COLO668 (cell line): Measurements from ENCODE around the gene HSBP1L1.

Experiments
- DNase-seq: peaks from one replicate; lab custom pipeline; 2025; ENCODE audit not compliant: unreplicated experiment; lab: John Stamatoyannopoulos, UW

Gene HSBP1L1

GRCh38 chr18:79960161-79960801 is 4.2 kb upstream of the HSBP1L1 start:
- DNase-seq, result peak; percentile 36

GRCh38 chr18:79960921-79961526 is 3.4 kb upstream of the HSBP1L1 start:
- DNase-seq, result no peak

GRCh38 chr18:79961527-79962291 is 2.7 kb upstream of the HSBP1L1 start:
- DNase-seq, result no peak

- DNase-seq, result no peak
Observed at GRCh38 chr18:79962311-79962710, 2.1 kb upstream of the HSBP1L1 start.

- DNase-seq, result no peak
Observed at GRCh38 chr18:79962835-79963657, 1.4 kb upstream of the HSBP1L1 start.

GRCh38 chr18:79963658-79964329 is 649 bp upstream of the HSBP1L1 start:
- DNase-seq, result no peak

GRCh38 chr18:79965119-79965902 is 868 bp downstream of the HSBP1L1 start:
- DNase-seq, result peak; percentile 84

GRCh38 chr18:79970419-79971133 is 6.1 kb downstream of the HSBP1L1 start:
- no peak for DNase-seq

GRCh38 chr18:79971211-79971952 is 6.9 kb downstream of the HSBP1L1 start:
- DNase-seq, result no peak

- no peak for DNase-seq
Observed at GRCh38 chr18:79971986-79972385, 7.5 kb downstream of the HSBP1L1 start.

GRCh38 chr18:79972720-79973119 is 8.3 kb downstream of the HSBP1L1 start:
- DNase-seq, result no peak

GRCh38 chr18:79973517-79973916 is 9.1 kb downstream of the HSBP1L1 start:
- DNase-seq, result no peak

- no peak for DNase-seq
Observed at GRCh38 chr18:79974025-79974654, 9.7 kb downstream of the HSBP1L1 start.

- DNase-seq, result no peak
Observed at GRCh38 chr18:79975043-79975442, 10.6 kb downstream of the HSBP1L1 start.

- DNase-seq, result no peak
Observed at GRCh38 chr18:79975985-79976680, 11.7 kb downstream of the HSBP1L1 start.

- DNase-seq, result no peak
Observed at GRCh38 chr18:79979843-79980242, 15.4 kb downstream of the HSBP1L1 start.

- no peak for DNase-seq
Observed at GRCh38 chr18:79980585-79980984, 16.1 kb downstream of the HSBP1L1 start.

- DNase-seq, result peak; percentile 8
Observed at GRCh38 chr18:79982736-79983135, 18.3 kb downstream of the HSBP1L1 start.
